Ovary (tissue), 9 donors: ENCODE results near the gene CASK. TPM values are rescaled to one million over a fixed set of nuclear protein-coding genes. Genes with fewer than 3 reads are reported as not detected.

ENCODE experiments used
- DNase-seq, 5 donors: peaks; one replicate each; pipeline ENCODE4 v3.0.0-alpha.2; 2019 to 2020
- H3K27ac ChIP-seq, 2 donors: fragments of 200-600 bp; one replicate each; pipeline versions ENCODE4 v1.5.1 to v1.8.0; 2019 to 2022
- H3K27me3 ChIP-seq: fragments of 200-600 bp; one replicate; pipeline ENCODE4 v1.8.0; 2022
- H3K36me3 ChIP-seq: fragments of 200-600 bp; sonication (generic); one replicate; pipeline ENCODE4 v1.5.1; 2019
- H3K4me1 ChIP-seq: one replicate; pipeline ENCODE4 v1.8.1; 2013; ENCODE audit warnings: mild to moderate bottlenecking, moderate library complexity; ENCODE audit not compliant: insufficient read depth
- H3K4me3 ChIP-seq: fragments of 200-600 bp; sonication (generic); one replicate; pipeline ENCODE4 v1.5.1; 2017
- H3K9me3 ChIP-seq, 2 donors: fragments of 200-600 bp in 1 of 2; sonication (generic) in 1 of 2; one replicate each; pipeline versions ENCODE4 v1.5.1 to v1.8.1; 2013 to 2019; ENCODE audit warnings: mild to moderate bottlenecking in 1 of 2, moderate library complexity in 1 of 2
- CTCF ChIP-seq, 3 donors: fragments of 450-650 bp in 2 of 3; fragments of 200-600 bp in 1 of 3; IDR thresholded peaks; one replicate each; pipeline versions ENCODE4 v1.5.1 to v1.8.0; 2016 to 2022; ENCODE audit warnings: antibody characterized with exemption in 3 of 3, mild to moderate bottlenecking in 1 of 3
- EP300 ChIP-seq: sonication (generic); formaldehyde crosslinking; IDR thresholded peaks from one replicate; pipeline ENCODE4 v1.6.1; 2017; ENCODE audit warnings: antibody characterized with exemption
- POLR2A ChIP-seq: fragments of 450-650 bp; IDR thresholded peaks from one replicate; pipeline ENCODE4 v1.6.1; 2017; ENCODE audit warnings: antibody characterized with exemption, mild to moderate bottlenecking, moderate library complexity
- WGBS, 3 donors: extraction: QIAGEN DNeasy Blood & Tissue Kit in 1 of 3; methylation state at CpG; one replicate each; pipeline versions ENCODE4 v1.1.5 to v1.1.7; 2013 to 2017; 5-methylcytosine and 5-hydroxymethylcytosine counted together
- intact Hi-C, 4 donors: fragments of 100-400 bp; cut with DNase I; formaldehyde crosslinking; loops; one replicate each; pipeline versions ENCODE4 v1.11.0 to v1.15.1; 2022 to 2023
- polyA plus RNA-seq, 2 donors: library from polyadenylated mRNA; stranded (reverse); fragments of 200-250 nt in 1 of 2; fragments of 350-450 nt in 1 of 2; fragmentation: Illumina TruSeq in 1 of 2; extraction: RNeasy Lipid Tissue Mini Kit (QIAGEN cat#74804) in 1 of 2; gene quantifications; one replicate each; pipeline ENCODE4 v1.2.3, GENCODE V29; 2013 to 2014
- total RNA-seq, 7 donors: library from RNA; depleted of rRNA in 2 of 7; stranded (reverse); fragments of >200 nt in 2 of 7; fragmentation: NEBNext Ultra II Directional in 3 of 7; extraction: Animal tissue kit (Norgen Biotek cat#: 25700) in 3 of 7; gene quantifications; one replicate each; pipeline versions ENCODE4 v1.1.0 to v1.2.4, GENCODE V29; 2016 to 2023
- donor health status: DM: no; HTN: no; CAD: no; lungs with moderate emphysema.
- donor health status: DM: no; HTN: no; CAD: no.
- donor health status: Bipolar disorder and iron deficiency.
- donor health status: DM: yes; HTN: yes; CAD: no.
- donor health status: DM: no; HTN: no; CAD: no.
- donor health status: DM: yes; HTN: yes; CAD: no.

The CASK gene
- total and polyA plus RNA-seq, 9 donors = 11.3 to 70.9 (median 36.8) TPM

- H3K4me3 ChIP-seq = no peak overlapping the region
- H3K27me3 ChIP-seq = no peaks in the 10 kb centered on the region
- no peaks in the 10 kb centered on the region for H3K9me3 ChIP-seq
- intact Hi-C loops = no loop called here
- no peak overlapping the region for H3K27ac ChIP-seq
- TF ChIP-seq EP300 = no peak
- TF ChIP-seq POLR2A = no peak
- no peak for TF ChIP-seq CTCF (IDR thresholded peaks at IDR 0.05)
- no peaks in the 10 kb centered on the region for H3K36me3 ChIP-seq
- 29 to 44% (median 29%) methylated on average over 1 of the region's 1 CpG for WGBS, 3 donors
- DNase-seq = no peak
- no peaks in the 10 kb centered on the region for H3K4me1 ChIP-seq
Observed at GRCh38 chrX:41604766-41605543, 318.4 kb downstream of the CASK start.

- H3K27ac ChIP-seq = no peak overlapping the region
- H3K9me3 ChIP-seq = no peaks in the 10 kb centered on the region
- no peaks in the 10 kb centered on the region for H3K27me3 ChIP-seq
- H3K36me3 ChIP-seq = no peaks in the 10 kb centered on the region
- no peak for DNase-seq
- intact Hi-C loops = no loop called here
- WGBS, 3 donors = 79 to 89% (median 82%) methylated on average over 2 of the region's 2 CpGs
- H3K4me1 ChIP-seq = no peaks in the 10 kb centered on the region
- TF ChIP-seq CTCF (IDR thresholded peaks at IDR 0.05) = no peak
- TF ChIP-seq EP300 = no peak
- no peak for TF ChIP-seq POLR2A
- H3K4me3 ChIP-seq = no peak overlapping the region
Observed at GRCh38 chrX:41604177-41604576, 319.2 kb downstream of the CASK start.

GRCh38 chrX:41603596-41603995, 319.8 kb downstream of the CASK start:
- Histone ChIP-seq H3K9me3 (no peaks in the 10 kb centered on the region), H3K27me3 (no peaks in the 10 kb centered on the region), H3K4me3 (no peak overlapping the region), H3K36me3 (no peaks in the 10 kb centered on the region), H3K27ac (no peak overlapping the region), H3K4me1 (no peaks in the 10 kb centered on the region)
- no peak for DNase-seq
- intact Hi-C loops = no loop called here
- TF ChIP-seq EP300 (no peak), CTCF (IDR thresholded peaks at IDR 0.05) (no peak), POLR2A (no peak)
- 82 to 85% (median 85%) methylated on average over 1 of the region's 1 CpG for WGBS, 3 donors

GRCh38 chrX:41602816-41603345, 320.5 kb downstream of the CASK start:
- no peaks in the 10 kb centered on the region for H3K4me1 ChIP-seq
- H3K4me3 ChIP-seq = no peak overlapping the region
- no peaks in the 10 kb centered on the region for H3K36me3 ChIP-seq
- no peaks in the 10 kb centered on the region for H3K27me3 ChIP-seq
- TF ChIP-seq POLR2A = no peak
- TF ChIP-seq CTCF (IDR thresholded peaks at IDR 0.05) = no peak
- no peak for TF ChIP-seq EP300
- WGBS, 3 donors = 78 to 95% (median 88%) methylated on average over 2 of the region's 2 CpGs
- intact Hi-C loops = no loop called here
- H3K27ac ChIP-seq = no peak overlapping the region
- DNase-seq = no peak
- H3K9me3 ChIP-seq = no peaks in the 10 kb centered on the region
